IPS-15b (cell line): ENCODE results near the gene RPS21.

Source experiments
- H3K27me3 ChIP-seq: one replicate; pipeline ENCODE4 v1.6.1; 2013; ENCODE audit warnings: low read length; ENCODE audit not compliant: control insufficient read depth, insufficient read depth
- H3K36me3 ChIP-seq: one replicate; pipeline ENCODE4 v1.6.1; 2013; ENCODE audit warnings: low read length; ENCODE audit not compliant: control insufficient read depth, insufficient read depth
- H3K4me1 ChIP-seq: one replicate; pipeline ENCODE4 v1.6.1; 2013; ENCODE audit warnings: mild to moderate bottlenecking, low read length; ENCODE audit not compliant: control insufficient read depth, insufficient read depth
- H3K4me3 ChIP-seq: one replicate; pipeline ENCODE4 v1.5.1; 2013; ENCODE audit warnings: low read depth, low read length
- H3K9ac ChIP-seq: one replicate; pipeline ENCODE4 v1.6.1; 2013; ENCODE audit warnings: low read depth, mild to moderate bottlenecking, low read length
- H3K9me3 ChIP-seq: one replicate; pipeline ENCODE4 v1.6.1; 2013; ENCODE audit warnings: mild to moderate bottlenecking, low read length; ENCODE audit not compliant: control insufficient read depth, insufficient read depth

RPS21 gene

GRCh38 chr20:62362991-62363919 lies 23.6 kb upstream of the RPS21 start:
- Histone ChIP-seq H3K4me1 (peaks cover 11% of the 10 kb centered on the region), H3K36me3 (peaks cover 20% of the 10 kb centered on the region), H3K9me3 (no peaks in the 10 kb centered on the region), H3K27me3 (no peaks in the 10 kb centered on the region), H3K9ac (peak overlapping the region; percentile 76), H3K4me3 (no peak overlapping the region)

- no peaks in the 10 kb centered on the region for H3K9me3 ChIP-seq
- H3K9ac ChIP-seq = no peak overlapping the region
- no peaks in the 10 kb centered on the region for H3K27me3 ChIP-seq
- H3K36me3 ChIP-seq = peaks cover 16% of the 10 kb centered on the region
- H3K4me1 ChIP-seq = peaks cover 11% of the 10 kb centered on the region
- H3K4me3 ChIP-seq = no peak overlapping the region
These were observed 22.7 kb upstream of the RPS21 start for GRCh38 chr20:62363920-62364851.

DNA sequence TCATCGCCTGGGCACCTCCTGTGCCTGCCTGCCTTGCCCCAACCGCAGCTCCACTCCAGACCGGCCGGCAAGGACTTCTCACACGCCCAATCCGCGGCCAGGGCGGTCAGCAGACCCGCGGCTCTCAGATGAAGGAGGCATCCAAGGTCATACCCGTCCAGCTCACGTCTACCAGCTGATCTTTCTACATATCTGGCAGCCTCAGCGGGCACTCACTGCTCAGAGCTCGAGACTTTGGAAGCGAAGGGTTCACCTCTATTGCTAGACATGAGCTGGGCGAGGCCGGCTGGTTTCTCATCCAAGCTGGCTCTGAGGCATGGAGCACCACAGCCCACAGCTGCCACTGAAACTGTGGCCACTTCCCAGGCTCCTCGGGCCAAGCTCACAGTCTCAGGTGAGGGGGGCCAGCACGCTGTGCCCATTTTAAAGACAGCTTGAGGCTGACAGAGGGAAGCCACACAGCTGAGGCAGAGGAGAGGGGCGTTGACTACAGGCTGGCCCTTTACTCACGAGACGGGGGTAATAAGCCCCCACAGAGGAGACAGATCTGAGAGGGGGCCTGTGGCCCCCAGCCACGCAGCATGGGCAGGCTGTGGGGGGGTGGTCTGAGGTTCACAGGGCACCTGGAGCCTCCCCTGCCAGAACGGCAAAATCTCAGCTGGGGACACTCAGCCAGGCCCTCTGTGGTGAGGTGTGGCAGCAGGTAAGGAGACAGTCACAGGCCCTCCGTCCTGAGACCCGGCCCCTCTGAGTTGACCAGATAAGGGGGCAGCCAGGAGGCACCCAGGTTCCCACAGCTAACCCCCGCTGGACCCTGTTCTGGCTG lies 21.8 kb upstream of the RPS21 start:
- H3K9ac ChIP-seq = peak overlapping the region; percentile 47
- no peaks in the 10 kb centered on the region for H3K9me3 ChIP-seq
- no peaks in the 10 kb centered on the region for H3K27me3 ChIP-seq
- peak overlapping the region; percentile 26 for H3K4me3 ChIP-seq
- H3K36me3 ChIP-seq = peaks cover 16% of the 10 kb centered on the region
- peaks cover 18% of the 10 kb centered on the region for H3K4me1 ChIP-seq

- Histone ChIP-seq H3K36me3 (peaks cover 16% of the 10 kb centered on the region), H3K27me3 (no peaks in the 10 kb centered on the region), H3K4me3 (peak overlapping the region; percentile 73), H3K9ac (peak overlapping the region; percentile 47), H3K9me3 (no peaks in the 10 kb centered on the region), H3K4me1 (peaks cover 20% of the 10 kb centered on the region)
These were observed 21.0 kb upstream of the RPS21 start for GRCh38 chr20:62365814-62366369.

DNA sequence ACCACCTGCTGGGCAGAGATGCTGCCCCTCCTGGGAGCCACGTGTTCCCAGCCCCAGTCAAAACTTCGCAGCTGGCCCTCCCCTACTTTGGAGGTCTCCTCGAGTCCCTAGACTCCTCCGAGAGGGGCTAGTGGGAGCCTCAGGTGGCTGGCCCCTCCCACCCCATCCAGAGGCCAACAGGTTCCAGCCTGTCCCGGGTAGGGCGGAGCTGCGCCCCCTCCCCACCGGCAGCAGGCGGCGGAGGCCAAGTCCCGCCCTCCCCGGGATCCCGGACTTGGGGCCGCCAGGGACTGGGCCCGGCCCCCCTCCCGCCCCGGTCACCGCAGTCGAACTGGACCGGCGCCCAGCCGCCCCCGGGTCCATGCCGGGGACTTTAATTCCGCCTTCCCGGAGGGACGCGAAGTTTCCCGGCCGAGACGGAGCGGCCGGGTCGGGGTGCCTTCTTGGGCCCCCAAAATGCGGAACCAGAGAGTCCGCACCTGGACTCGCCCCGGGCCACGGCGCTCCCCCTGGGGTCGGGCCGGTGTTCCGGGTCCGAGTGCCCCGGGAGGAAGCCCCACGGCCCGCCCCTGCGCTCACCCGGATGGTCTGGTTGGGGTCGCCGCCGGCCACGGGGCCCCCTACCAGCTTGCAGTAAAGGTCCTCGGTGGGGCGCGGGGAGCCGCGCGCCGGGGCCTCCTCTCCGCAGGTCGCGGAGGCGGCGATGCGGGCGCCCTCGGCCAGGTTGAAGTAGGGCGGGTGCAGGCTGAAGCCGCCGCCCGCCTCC lies 20.4 kb upstream of the RPS21 start:
- Histone ChIP-seq H3K27me3 (no peaks in the 10 kb centered on the region), H3K4me3 (peak overlapping the region; percentile 73), H3K9me3 (no peaks in the 10 kb centered on the region), H3K4me1 (peaks cover 20% of the 10 kb centered on the region), H3K9ac (peak overlapping the region; percentile 47), H3K36me3 (peaks cover 16% of the 10 kb centered on the region)

DNA sequence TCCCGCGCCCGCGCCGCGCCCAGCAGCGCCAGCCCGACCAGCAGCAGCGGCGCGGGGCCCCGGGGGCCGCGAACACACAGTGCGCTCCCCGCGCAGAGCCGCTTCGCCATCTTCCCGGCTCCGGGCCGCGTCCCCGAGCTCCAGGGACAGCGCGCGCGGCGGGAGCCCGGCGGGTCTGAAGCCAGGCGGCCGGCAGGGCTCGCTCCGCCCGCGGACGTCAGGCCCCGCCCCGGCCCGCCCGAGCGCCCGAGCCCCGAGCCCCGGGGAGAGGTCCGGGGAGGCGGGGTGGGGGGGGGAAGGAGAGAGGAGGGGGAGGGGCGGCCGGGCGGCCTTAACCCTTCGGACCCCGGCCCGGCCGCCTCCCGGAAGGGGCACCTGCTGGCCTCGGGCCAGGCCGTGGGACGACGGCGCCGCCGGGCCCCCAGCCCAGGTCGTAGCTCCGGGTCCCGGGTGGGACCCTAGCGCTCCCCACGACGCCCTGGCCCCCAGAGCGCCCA lies 19.7 kb upstream of the RPS21 start, which contains the start of gene LAMA5:
LAMA5 (minus strand) TSS at position 177 of the 497 bp plus-strand sequence; CDS start at position 110, 67 bp downstream.
- Histone ChIP-seq H3K9me3 (no peaks in the 10 kb centered on the region), H3K4me1 (peaks cover 16% of the 10 kb centered on the region)

GRCh38 chr20:62367633-62368391 lies 19.1 kb upstream of the RPS21 start:
- Histone ChIP-seq H3K4me1 (peaks cover 13% of the 10 kb centered on the region), H3K4me3 (peak overlapping the region; percentile 58), H3K36me3 (peaks cover 8% of the 10 kb centered on the region), H3K27me3 (no peaks in the 10 kb centered on the region), H3K9ac (peak overlapping the region; percentile 81), H3K9me3 (no peaks in the 10 kb centered on the region)

More for the DNA sequence above, 19.7 kb upstream of the RPS21 start, which contains the start of gene LAMA5:
- Histone ChIP-seq H3K4me3 (peak within 1 kb of the TSS; percentile 73), H3K36me3 (peaks cover 13% of the 10 kb centered on the region), H3K27me3 (no peaks in the 10 kb centered on the region), H3K9ac (peak within 1 kb of the TSS; percentile 81)

- Histone ChIP-seq H3K27me3 (no peaks in the 10 kb centered on the region), H3K36me3 (peaks cover 8% of the 10 kb centered on the region), H3K9me3 (no peaks in the 10 kb centered on the region), H3K9ac (no peak overlapping the region), H3K4me3 (peak overlapping the region; percentile 58), H3K4me1 (peaks cover 13% of the 10 kb centered on the region)
These were observed 18.4 kb upstream of the RPS21 start for GRCh38 chr20:62368392-62368975.

GRCh38 chr20:62368976-62369814 lies 17.7 kb upstream of the RPS21 start:
- Histone ChIP-seq H3K27me3 (no peaks in the 10 kb centered on the region), H3K36me3 (peaks cover 8% of the 10 kb centered on the region), H3K4me1 (peaks cover 13% of the 10 kb centered on the region), H3K4me3 (peak overlapping the region; percentile 58), H3K9me3 (no peaks in the 10 kb centered on the region), H3K9ac (no peak overlapping the region)
